Measurements from ENCODE around the gene CFC1. TPM values are rescaled to one million over a fixed set of nuclear protein-coding genes. Genes with fewer than 3 reads are reported as not detected.
"Not testable (repeated sequence)": the region's sequence is repeated elsewhere in the genome, so short reads cannot be mapped to it uniquely, and the experiment has no call there.

The CFC1 gene
- total RNA-seq, 1 experiment from 2014 or later = not detected

GRCh38 chr2:130543785-130544528 lies 55.4 kb downstream of the CFC1 start:
- in situ Hi-C loops (cut with HindIII; ENCODE audit: low pct_unique_long_range_greater_than_20kb, low sequenced_read_pairs); DNase-seq (ENCODE audit: low read depth, low spot score): not testable (repeated sequence)

- in situ Hi-C loops (cut with HindIII; ENCODE audit: low pct_unique_long_range_greater_than_20kb, low sequenced_read_pairs); DNase-seq (ENCODE audit: low read depth, low spot score): not testable (repeated sequence)
These were observed 56.6 kb downstream of the CFC1 start for GRCh38 chr2:130542789-130543188.

Small RNA genes within 50 kb of the gene (small RNA-seq; reads per million reads assigned to genes)
- gene RF00017 (0 reads per million in 2 experiments), gene RNU6-848P (0 reads per million in 2 experiments)

Other genes starting within 250 kb of the CFC1 start
- 17.2 and 19.3 TPM in 2 replicates for gene PTPN18, start 243.5 kb downstream of the CFC1 start, total RNA-seq (2014; rRNA removed; shearing (Covaris generic))
- not detected in 2 replicates for gene POTEI, start 90.2 kb downstream of the CFC1 start, total RNA-seq (2014; rRNA removed; shearing (Covaris generic))
- not detected in 2 replicates for gene CFC1B, start 78.4 kb downstream of the CFC1 start, total RNA-seq (2014; rRNA removed; shearing (Covaris generic))
- not detected in 2 replicates for gene POTEJ, start 11.9 kb upstream of the CFC1 start, total RNA-seq (2014; rRNA removed; shearing (Covaris generic))
- not detected in 2 replicates for gene GPR148, start 129.5 kb upstream of the CFC1 start, total RNA-seq (2014; rRNA removed; shearing (Covaris generic))
- not detected in 2 replicates for gene AMER3, start 156.0 kb upstream of the CFC1 start, total RNA-seq (2014; rRNA removed; shearing (Covaris generic))
- gene ARHGEF4, start 237.3 kb upstream of the CFC1 start, total RNA-seq (2014; rRNA removed; shearing (Covaris generic)) = 2.9 and 4.0 TPM in 2 replicates